ENCODE measurements around the gene NELFB.

- TF ChIP-seq CTCF (conservative IDR thresholded peaks at IDR 0.05; ENCODE audit: low read length): no peak
- TF ChIP-seq EZH2phosphoT487 (IDR thresholded peaks at IDR 0.05; ENCODE audit: borderline replicate concordance, low read depth, low read length): no peak
Observed at GRCh38 chr9:137275203-137275587, 20.1 kb downstream of the NELFB start.
